Measurements from ENCODE around the gene KCTD17. TPM values are rescaled to one million over a fixed set of nuclear protein-coding genes. Genes with fewer than 3 reads are reported as not detected.

The KCTD17 gene
- total RNA-seq, 1 experiment from 2014 or later: 32.7 TPM

GRCh38 chr22:37089434-37089833 lies 37.9 kb downstream of the KCTD17 start:
- intact Hi-C loops (cut with micrococcal nuclease; ENCODE audit: unreplicated experiment): no loop called here
- ChIA-PET CTCF (interaction anchor here (0.6 kb wide), 3 partner anchors 11 to 327 kb away, joined by 3 to 6 read pairs (median 5); no protein-coding TSS in a partner anchor), POLR2A (interaction anchor here (0.6 kb wide), 1 partner anchor 545 kb away, joined by 3 read pairs; no protein-coding TSS in a partner anchor)
- TF ChIP-seq CTCF (IDR thresholded peaks at IDR 0.05) (no peak), TCF7L2 (IDR thresholded peaks at IDR 0.05; ENCODE audit: low read depth, low read length) (no peak), SIN3A (IDR thresholded peaks at IDR 0.05; ENCODE audit: borderline replicate concordance, insufficient read depth, low read depth, low read length) (no peak), POLR2AphosphoS5 (IDR thresholded peaks at IDR 0.05; ENCODE audit: low read depth, low read length) (no peak), REST (IDR thresholded peaks at IDR 0.05; ENCODE audit: insufficient read depth in 1 of 2, low read depth in 2 of 2, low read length in 1 of 2) (no peak)
- Histone ChIP-seq H3K4me3 (ENCODE audit: low read depth in 2 of 2, low read length in 2 of 2) (no peak overlapping the region), H3K27ac (ENCODE audit: low read length) (no peak overlapping the region), H3K9me3 (ENCODE audit: control insufficient read depth, insufficient read depth, low read depth, low read length) (no peaks in the 10 kb centered on the region), H3K27me3 (ENCODE audit: control insufficient read depth, insufficient read depth, low read length) (no peaks in the 10 kb centered on the region), H3K36me3 (ENCODE audit: control insufficient read depth, insufficient read depth, low read length) (no peaks in the 10 kb centered on the region), H3K4me1 (ENCODE audit: control insufficient read depth, insufficient read depth, low read length) (no peaks in the 10 kb centered on the region)
- no TSS peak for BruUV-seq (replicated peaks)
- DNase-seq (ENCODE audit: low read depth, low spot score): no peak
- in situ Hi-C loops (cut with HindIII; ENCODE audit: low pct_unique_long_range_greater_than_20kb, low sequenced_read_pairs): no loop called here
- no peak for ATAC-seq

- no peaks in the 10 kb centered on the region for H3K27me3 ChIP-seq (ENCODE audit: control insufficient read depth, insufficient read depth, low read length)
- no peak for DNase-seq (ENCODE audit: low read depth, low spot score)
- no peak for ATAC-seq
- ChIA-PET POLR2A (no interaction called here), CTCF (no interaction called here)
- no peak overlapping the region for H3K4me3 ChIP-seq (ENCODE audit: low read depth in 2 of 2, low read length in 2 of 2)
- no peaks in the 10 kb centered on the region for H3K9me3 ChIP-seq (ENCODE audit: control insufficient read depth, insufficient read depth, low read depth, low read length)
- intact Hi-C loops (cut with micrococcal nuclease; ENCODE audit: unreplicated experiment): no loop called here
- in situ Hi-C loops (cut with HindIII; ENCODE audit: low pct_unique_long_range_greater_than_20kb, low sequenced_read_pairs): no loop called here
- H3K4me1 ChIP-seq (ENCODE audit: control insufficient read depth, insufficient read depth, low read length): no peaks in the 10 kb centered on the region
- no peaks in the 10 kb centered on the region for H3K36me3 ChIP-seq (ENCODE audit: control insufficient read depth, insufficient read depth, low read length)
- no TSS peak for BruUV-seq (replicated peaks)
- TF ChIP-seq SIN3A (IDR thresholded peaks at IDR 0.05; ENCODE audit: borderline replicate concordance, insufficient read depth, low read depth, low read length): no peak
- TF ChIP-seq POLR2AphosphoS5 (IDR thresholded peaks at IDR 0.05; ENCODE audit: low read depth, low read length): no peak
- no peak for TF ChIP-seq CTCF (IDR thresholded peaks at IDR 0.05)
- TF ChIP-seq TCF7L2 (IDR thresholded peaks at IDR 0.05; ENCODE audit: low read depth, low read length): no peak
- TF ChIP-seq REST (IDR thresholded peaks at IDR 0.05; ENCODE audit: insufficient read depth in 1 of 2, low read depth in 2 of 2, low read length in 1 of 2): no peak
- H3K27ac ChIP-seq (ENCODE audit: low read length): no peak overlapping the region
Observed at GRCh38 chr22:37090920-37091695, 39.6 kb downstream of the KCTD17 start.

Data from Panc1 (cell line).